Measurements from ENCODE around the gene NLN.

- TF ChIP-seq GATA3 (IDR thresholded peaks at IDR 0.05; ENCODE audit: low read depth, low read length) (no peak), GATA2 (IDR thresholded peaks at IDR 0.05; ENCODE audit: low read depth, low read length) (no peak)
Observed at GRCh38 chr5:65831276-65831675, 109.3 kb downstream of the NLN start.
